ENCODE data around the gene PLXND1.
A peak's percentile ranks its signal among the peaks of the same experiment; 100 is the strongest.

The PLXND1 gene

DNA sequence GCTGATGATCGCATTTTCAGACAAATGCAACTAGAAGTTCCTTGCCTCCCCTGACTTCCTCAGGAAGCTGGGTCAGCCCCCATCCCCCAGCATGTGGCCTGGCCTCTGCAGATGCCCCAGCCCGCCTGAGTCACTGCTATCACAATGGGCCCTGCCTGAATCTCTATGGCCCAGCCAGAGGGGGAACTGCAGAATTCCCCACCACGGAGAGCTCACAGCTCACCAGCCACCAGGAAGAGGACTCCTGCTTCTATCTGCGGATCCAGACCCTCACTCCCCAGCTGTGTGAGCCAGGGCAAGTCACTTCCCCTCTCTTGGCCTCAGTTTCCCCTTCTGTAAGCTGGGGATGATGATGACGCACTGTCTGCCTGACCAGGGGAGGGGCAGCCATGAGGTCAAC is 6.9 kb downstream of the PLXND1 start:
- DNase-seq = no peak

DNA sequence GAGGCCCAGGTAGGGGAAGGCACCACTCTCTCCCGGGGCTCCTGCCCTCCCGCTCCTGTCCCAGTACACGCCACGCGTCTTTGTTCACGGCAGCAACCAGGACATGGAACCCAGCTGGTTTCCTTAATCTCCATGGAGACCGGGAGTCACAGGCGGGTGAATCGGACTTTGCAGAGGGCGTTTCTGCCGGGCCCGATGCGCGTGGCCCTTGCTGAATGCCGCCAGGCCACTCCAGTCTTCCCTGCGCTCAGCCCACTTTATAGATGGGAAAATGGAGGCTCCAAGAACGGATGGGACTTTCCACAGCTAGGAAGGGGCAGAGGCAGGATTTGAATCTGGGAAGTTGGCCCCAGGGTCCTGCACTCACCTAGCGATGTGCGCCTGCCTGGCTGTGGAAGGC is 7.4 kb downstream of the PLXND1 start:
- no peak for DNase-seq

DNA sequence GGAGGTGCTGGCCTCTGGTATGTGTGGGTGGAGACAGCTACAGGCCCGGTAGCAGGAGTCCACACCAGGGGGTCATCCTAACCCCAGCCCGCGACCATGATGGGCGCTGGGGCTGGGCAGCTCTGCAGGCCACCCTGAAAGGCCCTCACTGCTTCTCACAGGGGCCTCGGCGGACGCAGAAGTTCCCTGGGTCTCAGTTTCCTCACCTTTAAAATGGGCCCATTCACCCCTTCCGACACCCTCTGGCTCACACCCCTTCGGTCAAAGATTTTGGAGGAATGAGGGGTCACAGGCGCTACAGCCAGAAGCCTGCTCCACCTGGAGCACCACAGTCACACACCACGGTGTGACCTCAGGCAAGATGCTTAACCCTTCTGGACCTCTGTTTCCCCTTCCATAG is 8.0 kb downstream of the PLXND1 start:
- DNase-seq = no peak

- peak; percentile 63 for DNase-seq
Observed at GRCh38 chr3:129598000-129598381, 8.5 kb downstream of the PLXND1 start.

GRCh38 chr3:129597087-129597999 is 9.1 kb downstream of the PLXND1 start:
- peak; percentile 79 for DNase-seq

GRCh38 chr3:129596194-129597086 is 10.0 kb downstream of the PLXND1 start:
- DNase-seq = peak; percentile 50

- DNase-seq = no peak
Observed at GRCh38 chr3:129595544-129596193, 10.8 kb downstream of the PLXND1 start.

- no peak for DNase-seq
Observed at GRCh38 chr3:129594907-129595390, 11.5 kb downstream of the PLXND1 start.

DNA sequence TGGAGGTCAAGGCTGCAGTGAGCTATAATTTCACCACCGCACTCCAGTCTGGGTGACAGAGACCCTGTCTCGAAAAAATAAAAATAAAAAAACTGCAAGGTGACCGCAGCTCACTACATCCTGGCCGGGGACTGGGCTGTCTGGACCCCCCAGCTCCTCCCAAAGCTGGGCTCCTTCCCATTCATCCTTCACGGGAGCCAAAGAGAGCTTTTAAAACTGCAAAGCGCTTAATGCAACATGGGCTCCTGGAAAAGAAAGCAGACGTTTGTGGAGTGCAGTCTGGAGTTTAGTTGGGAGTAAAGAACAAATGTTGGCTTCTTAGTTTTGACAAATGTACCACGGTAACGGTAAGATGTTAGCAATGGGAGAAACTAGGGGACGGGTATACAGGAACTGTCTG is 12.1 kb downstream of the PLXND1 start:
- no peak for DNase-seq

- peak; percentile 96 for DNase-seq
Observed at GRCh38 chr3:129593595-129594339, 12.7 kb downstream of the PLXND1 start.

DNA sequence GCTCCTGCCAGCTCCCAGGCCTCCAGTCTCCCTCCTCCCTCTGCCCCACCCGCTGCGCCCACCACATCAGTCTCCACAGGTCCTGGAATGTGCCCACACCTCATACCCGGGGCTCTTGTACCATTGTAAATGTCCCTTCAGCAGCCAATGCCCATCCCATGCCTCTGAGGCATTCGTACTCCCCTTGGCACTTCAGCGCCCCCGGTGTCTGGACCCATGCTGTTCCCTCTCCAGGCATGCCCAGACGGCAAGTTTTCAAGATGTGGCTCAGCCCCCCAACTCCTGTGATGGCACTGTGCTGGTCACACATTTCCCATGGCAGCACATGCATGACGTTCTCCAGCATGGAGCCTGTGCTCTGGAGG is 13.3 kb downstream of the PLXND1 start:
- DNase-seq = peak; percentile 72

DNA sequence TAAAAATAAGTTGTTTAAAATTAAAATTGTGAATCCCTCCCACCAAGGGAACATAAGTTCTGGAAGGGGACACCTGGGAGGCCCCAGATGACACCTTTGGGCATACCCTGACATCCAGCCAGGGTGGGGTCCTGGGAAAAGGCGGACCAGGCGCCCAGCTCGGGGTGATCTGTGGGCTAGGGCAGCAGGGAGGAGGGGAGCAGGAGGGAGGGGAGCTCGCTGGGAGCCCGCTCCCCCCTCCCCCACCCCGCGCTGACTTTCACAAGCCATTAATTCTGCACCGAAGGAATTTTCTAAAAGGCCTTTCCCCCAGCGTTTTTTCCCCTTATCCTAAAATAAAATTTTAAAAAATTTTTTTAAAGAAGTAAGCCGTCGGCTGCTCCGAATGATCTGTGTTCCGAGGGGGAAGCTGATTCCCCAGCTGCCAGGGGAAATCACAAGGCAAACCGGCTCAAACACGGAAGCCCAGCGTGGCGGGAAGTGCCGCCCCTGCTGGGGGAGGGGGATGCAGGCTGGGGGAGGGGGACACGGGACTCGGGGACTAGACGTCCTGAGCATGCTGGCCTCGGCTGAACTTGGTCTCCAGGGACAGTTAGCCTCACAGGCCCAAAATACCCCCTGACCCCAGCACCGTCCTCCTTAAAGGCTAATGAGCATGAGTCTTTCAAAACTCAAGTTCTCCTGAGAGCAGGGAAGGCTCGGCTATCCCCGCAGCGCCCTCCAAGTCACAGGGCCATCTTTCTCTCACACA is 13.9 kb downstream of the PLXND1 start:
- peak; percentile 57 for DNase-seq

DNA sequence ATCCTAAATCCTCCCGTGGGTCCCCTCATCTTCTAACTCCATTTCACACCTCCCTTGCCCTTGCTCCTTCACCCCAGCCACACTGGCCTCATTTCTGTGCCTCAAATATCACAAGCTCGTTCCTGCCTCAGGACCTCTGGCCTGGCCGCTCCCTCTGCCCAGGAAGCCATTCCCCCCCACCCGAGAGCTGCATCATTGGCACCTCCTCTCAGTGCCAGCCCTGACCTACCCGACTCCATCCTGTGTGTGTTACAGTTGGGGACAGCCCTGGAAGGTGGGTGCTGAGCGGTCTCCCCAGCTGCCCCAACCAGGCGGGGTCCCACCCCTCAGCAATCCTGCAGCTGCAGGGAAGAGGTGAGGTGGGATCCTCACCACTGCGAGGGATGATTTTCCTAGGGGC is 14.5 kb downstream of the PLXND1 start:
- no peak for DNase-seq

DNA sequence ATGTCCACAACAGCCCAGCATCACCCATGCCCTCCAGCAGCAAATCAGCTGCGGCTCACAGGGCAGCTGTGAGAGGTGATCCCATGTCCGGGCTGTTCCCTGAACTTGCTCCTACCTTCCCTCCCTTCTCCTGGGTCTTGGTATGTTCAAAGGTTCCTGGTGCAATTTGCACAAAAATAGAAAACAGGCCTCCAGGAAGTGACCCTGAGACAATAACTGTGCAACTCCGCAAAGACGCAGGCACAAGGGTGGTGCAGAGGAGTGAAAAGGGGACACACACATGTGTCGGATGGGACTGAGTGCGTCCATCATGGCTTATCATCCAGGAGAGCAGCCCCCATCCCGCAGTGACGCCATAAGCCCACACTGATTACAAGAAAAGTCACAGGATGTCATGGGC is 16.3 kb downstream of the PLXND1 start:
- no peak for DNase-seq

- no peak for DNase-seq
Observed at GRCh38 chr3:129587566-129588210, 18.8 kb downstream of the PLXND1 start.

GRCh38 chr3:129586746-129587430 is 19.6 kb downstream of the PLXND1 start:
- DNase-seq = no peak

GRCh38 chr3:129585949-129586657 is 20.4 kb downstream of the PLXND1 start:
- DNase-seq = no peak

DNA sequence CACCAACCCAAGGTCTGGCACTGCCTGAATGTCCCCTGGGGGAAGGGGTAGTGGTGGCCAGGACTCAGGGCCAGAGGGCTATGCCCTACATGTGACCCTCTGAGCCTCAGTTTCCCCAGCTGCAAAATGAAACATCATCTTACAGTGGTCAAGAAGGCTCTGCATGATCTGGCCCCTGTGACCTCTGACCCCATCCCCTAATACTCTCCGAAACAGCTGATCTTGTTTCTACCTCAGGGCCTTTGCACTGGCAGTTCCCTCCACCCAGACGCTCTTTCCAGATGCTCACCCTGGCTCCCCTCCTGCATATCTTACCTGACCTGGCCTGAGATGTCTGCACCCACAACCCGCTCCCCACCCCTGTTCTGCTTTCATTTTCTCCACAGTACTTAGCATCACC is 21.8 kb downstream of the PLXND1 start:
- DNase-seq = no peak

- DNase-seq = no peak
Observed at GRCh38 chr3:129583289-129583688, 23.2 kb downstream of the PLXND1 start.

GRCh38 chr3:129582799-129583198 is 23.7 kb downstream of the PLXND1 start:
- no peak for DNase-seq
